GM19397 (cell line): Measurements from ENCODE around the gene ARHGAP12.
"Not testable (repeated sequence)": the region's sequence is repeated elsewhere in the genome, so short reads cannot be mapped to it uniquely, and the experiment has no call there.

Experiments
- ATAC-seq: cut with Tn5 transposase; IDR thresholded peaks from one replicate; pipeline ENCODE4 v1.9.1; 2021; ENCODE audit warnings: mild to moderate bottlenecking, moderate library complexity; ENCODE audit not compliant: unreplicated experiment

The ARHGAP12 gene

GRCh38 chr10:31927565-31927883 lies 1.1 kb downstream of the ARHGAP12 start:
- no peak for ATAC-seq

GRCh38 chr10:31926765-31927564 lies 1.7 kb downstream of the ARHGAP12 start:
- no peak for ATAC-seq

- no peak for ATAC-seq
Observed at GRCh38 chr10:31926160-31926559, 2.5 kb downstream of the ARHGAP12 start.

- no peak for ATAC-seq
Observed at GRCh38 chr10:31924833-31925232, 3.8 kb downstream of the ARHGAP12 start.

GRCh38 chr10:31923389-31923788 lies 5.2 kb downstream of the ARHGAP12 start:
- ATAC-seq, result no peak

- ATAC-seq, result peak; percentile 48
Observed at GRCh38 chr10:31921031-31921430, 7.6 kb downstream of the ARHGAP12 start.

GRCh38 chr10:31920538-31920937 lies 8.1 kb downstream of the ARHGAP12 start:
- peak; percentile 39 for ATAC-seq

- no peak for ATAC-seq
Observed at GRCh38 chr10:31918671-31919409, 9.8 kb downstream of the ARHGAP12 start.

GRCh38 chr10:31914370-31914769 lies 14.3 kb downstream of the ARHGAP12 start:
- ATAC-seq, result no peak

- no peak for ATAC-seq
Observed at GRCh38 chr10:31912898-31913850, 15.5 kb downstream of the ARHGAP12 start.

GRCh38 chr10:31912289-31912688 lies 16.3 kb downstream of the ARHGAP12 start:
- no peak for ATAC-seq

- ATAC-seq, result no peak
Observed at GRCh38 chr10:31910016-31910415, 18.6 kb downstream of the ARHGAP12 start.

GRCh38 chr10:31908157-31908556 lies 20.5 kb downstream of the ARHGAP12 start:
- no peak for ATAC-seq

GRCh38 chr10:31906039-31906438 lies 22.6 kb downstream of the ARHGAP12 start:
- no peak for ATAC-seq

GRCh38 chr10:31905586-31905985 lies 23.0 kb downstream of the ARHGAP12 start:
- ATAC-seq, result no peak

- no peak for ATAC-seq
Observed at GRCh38 chr10:31902625-31903024, 26.0 kb downstream of the ARHGAP12 start.

GRCh38 chr10:31897506-31897905 lies 31.1 kb downstream of the ARHGAP12 start:
- no peak for ATAC-seq

- no peak for ATAC-seq
Observed at GRCh38 chr10:31896968-31897384, 31.7 kb downstream of the ARHGAP12 start.

GRCh38 chr10:31895722-31896121 lies 32.9 kb downstream of the ARHGAP12 start:
- ATAC-seq, result not testable (repeated sequence)

- no peak for ATAC-seq
Observed at GRCh38 chr10:31888442-31888841, 40.2 kb downstream of the ARHGAP12 start.

GRCh38 chr10:31887850-31888249 lies 40.8 kb downstream of the ARHGAP12 start:
- ATAC-seq, result no peak
